HEK293 (cell line): ENCODE measurements around the gene PPARG.

ENCODE experiments used
- CTCF ChIA-PET: fragments of 350-600 bp; formaldehyde crosslinking; extraction: SDS; loops from one replicate; lab custom pipeline; 2021; ENCODE audit warnings: antibody characterized with exemption; lab: Yijun Ruan, JAX
- POLR2A ChIA-PET: fragments of 300-600 bp; formaldehyde crosslinking; extraction: SDS; loops from one replicate; lab custom pipeline; 2020; ENCODE audit warnings: antibody characterized with exemption, inconsistent platforms; lab: Yijun Ruan, JAX
- H3K27ac ChIP-seq: fragments of 200-500 bp; sonication (Bioruptor generic); 2 replicates; pipeline ENCODE4 v1.5.1; 2014; ENCODE audit warnings: low read depth, low read length, control low read depth, inconsistent platforms; ENCODE audit errors: extremely low read depth
- H3K36me3 ChIP-seq, 2 experiments: fragments of 200-500 bp in 1 of 2; sonication (Bioruptor generic) in 1 of 2; 1 replicate in 1 of 2; 2 replicates in 1 of 2; pipeline ENCODE4 v1.5.1; 2014 to 2017; ENCODE audit warnings: inconsistent platforms in 2 of 2, low read length in 2 of 2; ENCODE audit not compliant: control insufficient read depth in 2 of 2, insufficient read depth in 1 of 2
- H3K4me1 ChIP-seq: fragments of 200-500 bp; sonication (Bioruptor generic); 2 replicates; pipeline ENCODE4 v1.5.1; 2014; ENCODE audit warnings: mild to moderate bottlenecking, low read length, inconsistent platforms; ENCODE audit not compliant: control insufficient read depth, insufficient read depth
- H3K4me3 ChIP-seq: 2 replicates; pipeline ENCODE4 v1.5.1; 2011; ENCODE audit warnings: low read depth, mild to moderate bottlenecking, control low read depth, low read length, moderate library complexity
- H3K9me3 ChIP-seq: fragments of 200-500 bp; sonication (Bioruptor generic); 2 replicates; pipeline ENCODE4 v1.5.1; 2014; ENCODE audit warnings: low read depth, low read length, inconsistent platforms; ENCODE audit not compliant: control insufficient read depth, insufficient read depth
- GLI2 ChIP-seq: fragments of 450-650 bp; formaldehyde crosslinking; IDR thresholded peaks from 2 replicates; pipeline ENCODE4; 2017; ENCODE audit warnings: missing biosample characterization, missing genetic modification characterization, low read depth, borderline replicate concordance
- KLF10 ChIP-seq: fragments of 450-650 bp; IDR thresholded peaks from 2 replicates; pipeline ENCODE4 v1.5.1; 2018; ENCODE audit warnings: missing biosample characterization, mild to moderate bottlenecking, missing genetic modification characterization
- KLF17 ChIP-seq: fragments of 450-650 bp; formaldehyde crosslinking; IDR thresholded peaks from 2 replicates; pipeline ENCODE4 v1.5.1; 2016; ENCODE audit warnings: missing biosample characterization, missing genetic modification characterization
- KLF9 ChIP-seq: fragments of 450-650 bp; formaldehyde crosslinking; IDR thresholded peaks from 2 replicates; pipeline ENCODE4 v1.5.1; 2016; ENCODE audit warnings: missing biosample characterization, missing genetic modification characterization, low read depth
- MEIS1 ChIP-seq: sonication (generic); formaldehyde crosslinking; IDR thresholded peaks from 2 replicates; pipeline ENCODE4 v1.8.1; 2022; ENCODE audit warnings: missing genetic modification reagents, mild to moderate bottlenecking, borderline replicate concordance
- PRDM1 ChIP-seq: fragments of 450-650 bp; formaldehyde crosslinking; IDR thresholded peaks from 2 replicates; pipeline ENCODE4; 2016; ENCODE audit warnings: missing biosample characterization, missing genetic modification characterization
- SCRT2 ChIP-seq: fragments of 450-650 bp; formaldehyde crosslinking; IDR thresholded peaks from 2 replicates; pipeline ENCODE4 v1.5.1; 2016; ENCODE audit warnings: missing biosample characterization, missing genetic modification characterization
- SETDB1 ChIP-seq: IDR thresholded peaks from one replicate; pipeline ENCODE4 v1.6.1; 2017; ENCODE audit warnings: mild to moderate bottlenecking, low read length, moderate library complexity, mixed read lengths; ENCODE audit not compliant: insufficient read length
- YY1 ChIP-seq: fragments of 450-650 bp; formaldehyde crosslinking; IDR thresholded peaks from 2 replicates; pipeline ENCODE4 v1.5.1; 2018; ENCODE audit warnings: missing biosample characterization, missing genetic modification characterization
- ZFP37 ChIP-seq: fragments of 450-650 bp; formaldehyde crosslinking; IDR thresholded peaks from 2 replicates; pipeline ENCODE4 v1.5.1; 2016; ENCODE audit warnings: missing biosample characterization, missing genetic modification characterization
- ZNF114 ChIP-seq: fragments of 450-650 bp; formaldehyde crosslinking; IDR thresholded peaks from 2 replicates; pipeline ENCODE4 v1.5.0; 2017; ENCODE audit warnings: missing biosample characterization, missing genetic modification characterization
- ZNF214 ChIP-seq: fragments of 450-650 bp; formaldehyde crosslinking; IDR thresholded peaks from 2 replicates; pipeline ENCODE4 v1.5.1; 2017; ENCODE audit warnings: missing biosample characterization, mild to moderate bottlenecking, missing genetic modification characterization, borderline replicate concordance
- ZNF26 ChIP-seq: fragments of 450-650 bp; formaldehyde crosslinking; IDR thresholded peaks from 2 replicates; pipeline ENCODE4 v1.5.1; 2016; ENCODE audit warnings: missing biosample characterization, missing genetic modification characterization
- ZNF335 ChIP-seq: fragments of 450-650 bp; formaldehyde crosslinking; conservative IDR thresholded peaks from 2 replicates; pipeline ENCODE4 v1.5.1; 2016; ENCODE audit warnings: missing biosample characterization, missing genetic modification characterization
- ZNF530 ChIP-seq: fragments of 450-650 bp; formaldehyde crosslinking; IDR thresholded peaks from 2 replicates; pipeline ENCODE4 v1.5.1; 2016; ENCODE audit warnings: low read depth, missing biosample characterization, missing genetic modification characterization
- ZNF76 ChIP-seq: fragments of 450-650 bp; formaldehyde crosslinking; IDR thresholded peaks from 2 replicates; pipeline ENCODE4; 2016; ENCODE audit warnings: low read depth, missing biosample characterization, missing genetic modification characterization, borderline replicate concordance
- ZNF791 ChIP-seq: fragments of 450-650 bp; formaldehyde crosslinking; IDR thresholded peaks from 2 replicates; pipeline ENCODE4 v1.5.1; 2016; ENCODE audit warnings: missing biosample characterization, missing genetic modification characterization
- ZSCAN30 ChIP-seq: fragments of 450-650 bp; IDR thresholded peaks from 2 replicates; pipeline ENCODE4 v1.5.1; 2018; ENCODE audit warnings: missing biosample characterization, mild to moderate bottlenecking, missing genetic modification characterization, moderate library complexity
- TF ChIP-seq, protein P1 (sequence below): fragments of 450-650 bp; formaldehyde crosslinking; IDR thresholded peaks from 2 replicates; pipeline ENCODE4 v1.5.1; 2017; ENCODE audit warnings: missing biosample characterization, missing genetic modification characterization
- TF ChIP-seq, protein P2 (sequence below): IDR thresholded peaks from 2 replicates; pipeline ENCODE4 v1.6.1; 2011; ENCODE audit warnings: mild to moderate bottlenecking, low read depth, low read length, borderline replicate concordance
- TF ChIP-seq, protein P3 (sequence below): fragments of 450-650 bp; formaldehyde crosslinking; IDR thresholded peaks from 2 replicates; pipeline ENCODE4 v1.5.1; 2016; ENCODE audit warnings: missing biosample characterization, missing genetic modification characterization

Gene PPARG

DNA sequence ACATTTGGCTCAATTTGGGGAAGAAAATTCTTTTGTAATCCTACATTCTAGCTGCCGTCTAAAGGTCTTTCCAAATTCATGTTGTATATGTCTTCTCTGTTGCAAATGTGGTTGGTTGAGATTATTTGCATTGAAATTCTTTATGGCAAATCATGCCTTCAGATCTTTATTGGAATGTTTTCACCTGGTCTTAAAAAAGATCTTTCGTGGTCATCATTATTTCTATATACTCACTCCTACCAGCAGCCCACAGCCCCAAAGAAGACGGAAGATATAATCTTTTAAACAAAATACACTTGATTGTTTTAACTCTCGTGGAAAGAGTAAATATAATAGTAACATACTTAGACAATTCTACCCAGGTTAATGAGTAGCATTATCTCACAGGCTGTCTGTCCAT is 41.5 kb upstream of the PPARG start:
- H3K4me3 ChIP-seq = no peak overlapping the region
- no peaks in the 10 kb centered on the region for H3K4me1 ChIP-seq
- no peaks in the 10 kb centered on the region for H3K9me3 ChIP-seq
- CTCF ChIA-PET = no interaction called here
- H3K27ac ChIP-seq = no peak overlapping the region
- TF ChIP-seq SCRT2 (tag by site-specific recombination) (no peak), PRDM1 (tag by site-specific recombination) (no peak), ZNF335 (no peak), ZNF76 (tag by site-specific recombination) (no peak), KLF9 (no peak), KLF10 (tag by site-specific recombination) (no peak), ZFP37 (tag by site-specific recombination) (no peak)
- TF ChIP-seq, protein P1, sequence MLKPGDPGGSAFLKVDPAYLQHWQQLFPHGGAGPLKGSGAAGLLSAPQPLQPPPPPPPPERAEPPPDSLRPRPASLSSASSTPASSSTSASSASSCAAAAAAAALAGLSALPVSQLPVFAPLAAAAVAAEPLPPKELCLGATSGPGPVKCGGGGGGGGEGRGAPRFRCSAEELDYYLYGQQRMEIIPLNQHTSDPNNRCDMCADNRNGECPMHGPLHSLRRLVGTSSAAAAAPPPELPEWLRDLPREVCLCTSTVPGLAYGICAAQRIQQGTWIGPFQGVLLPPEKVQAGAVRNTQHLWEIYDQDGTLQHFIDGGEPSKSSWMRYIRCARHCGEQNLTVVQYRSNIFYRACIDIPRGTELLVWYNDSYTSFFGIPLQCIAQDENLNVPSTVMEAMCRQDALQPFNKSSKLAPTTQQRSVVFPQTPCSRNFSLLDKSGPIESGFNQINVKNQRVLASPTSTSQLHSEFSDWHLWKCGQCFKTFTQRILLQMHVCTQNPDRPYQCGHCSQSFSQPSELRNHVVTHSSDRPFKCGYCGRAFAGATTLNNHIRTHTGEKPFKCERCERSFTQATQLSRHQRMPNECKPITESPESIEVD (tag by site-specific recombination) = no peak
- TF ChIP-seq, protein P2, sequence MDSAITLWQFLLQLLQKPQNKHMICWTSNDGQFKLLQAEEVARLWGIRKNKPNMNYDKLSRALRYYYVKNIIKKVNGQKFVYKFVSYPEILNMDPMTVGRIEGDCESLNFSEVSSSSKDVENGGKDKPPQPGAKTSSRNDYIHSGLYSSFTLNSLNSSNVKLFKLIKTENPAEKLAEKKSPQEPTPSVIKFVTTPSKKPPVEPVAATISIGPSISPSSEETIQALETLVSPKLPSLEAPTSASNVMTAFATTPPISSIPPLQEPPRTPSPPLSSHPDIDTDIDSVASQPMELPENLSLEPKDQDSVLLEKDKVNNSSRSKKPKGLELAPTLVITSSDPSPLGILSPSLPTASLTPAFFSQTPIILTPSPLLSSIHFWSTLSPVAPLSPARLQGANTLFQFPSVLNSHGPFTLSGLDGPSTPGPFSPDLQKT = no peak
- H3K36me3 ChIP-seq = no peaks in the 10 kb centered on the region
- POLR2A ChIA-PET = no interaction called here

DNA sequence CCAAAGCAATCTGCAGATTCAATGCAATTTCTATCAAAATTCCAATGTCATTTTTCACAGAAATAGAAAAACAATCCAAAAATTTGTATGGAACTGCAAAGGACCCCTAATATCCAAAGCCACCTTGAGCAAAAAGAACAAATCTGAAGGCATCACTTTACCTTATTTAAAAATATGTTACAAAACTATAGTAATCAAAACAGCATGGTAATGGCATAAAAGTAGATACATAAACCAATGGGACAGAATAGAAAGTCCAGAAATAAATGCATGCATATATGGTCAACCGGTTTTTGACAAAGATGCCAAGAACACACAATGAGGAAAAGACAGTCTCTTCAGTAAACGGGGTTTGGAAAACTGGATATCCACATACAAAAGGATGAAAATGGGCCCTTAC is 39.4 kb upstream of the PPARG start:
- peak; percentile 32 for TF ChIP-seq SETDB1
- TF ChIP-seq, protein P3, sequence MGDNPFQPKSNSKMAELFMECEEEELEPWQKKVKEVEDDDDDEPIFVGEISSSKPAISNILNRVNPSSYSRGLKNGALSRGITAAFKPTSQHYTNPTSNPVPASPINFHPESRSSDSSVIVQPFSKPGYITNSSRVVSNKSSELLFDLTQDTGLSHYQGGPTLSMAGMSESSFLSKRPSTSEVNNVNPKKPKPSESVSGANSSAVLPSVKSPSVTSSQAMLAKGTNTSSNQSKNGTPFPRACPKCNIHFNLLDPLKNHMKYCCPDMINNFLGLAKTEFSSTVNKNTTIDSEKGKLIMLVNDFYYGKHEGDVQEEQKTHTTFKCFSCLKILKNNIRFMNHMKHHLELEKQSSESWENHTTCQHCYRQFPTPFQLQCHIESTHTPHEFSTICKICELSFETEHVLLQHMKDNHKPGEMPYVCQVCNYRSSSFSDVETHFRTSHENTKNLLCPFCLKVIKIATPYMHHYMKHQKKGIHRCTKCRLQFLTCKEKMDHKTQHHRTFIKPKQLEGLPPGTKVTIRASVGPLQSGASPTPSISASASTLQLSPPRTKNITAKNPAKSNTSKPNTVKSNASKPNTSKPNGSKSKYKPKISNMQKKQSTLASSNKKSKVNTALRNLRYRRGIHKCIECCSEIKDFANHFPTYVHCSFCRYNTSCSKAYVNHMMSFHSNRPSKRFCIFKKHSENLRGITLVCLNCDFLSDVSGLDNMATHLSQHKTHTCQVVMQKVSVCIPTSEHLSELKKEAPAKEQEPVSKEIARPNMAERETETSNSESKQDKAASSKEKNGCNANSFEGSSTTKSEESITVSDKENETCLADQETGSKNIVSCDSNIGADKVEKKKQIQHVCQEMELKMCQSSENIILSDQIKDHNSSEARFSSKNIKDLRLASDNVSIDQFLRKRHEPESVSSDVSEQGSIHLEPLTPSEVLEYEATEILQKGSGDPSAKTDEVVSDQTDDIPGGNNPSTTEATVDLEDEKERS = peak; percentile 60; the same call in 1 of the 2 replicates
- TF ChIP-seq YY1 = no peak
- Histone ChIP-seq H3K4me3 (no peak overlapping the region), H3K36me3 (no peaks in the 10 kb centered on the region), H3K27ac (no peak overlapping the region), H3K4me1 (no peaks in the 10 kb centered on the region), H3K9me3 (no peaks in the 10 kb centered on the region)
- ChIA-PET CTCF (no interaction called here), POLR2A (no interaction called here)

GRCh38 chr3:12252889-12253288 is 36.0 kb upstream of the PPARG start:
- TF ChIP-seq MEIS1 (CRISPR knock-in tag) (no peak), KLF17 (tag by site-specific recombination) (no peak), ZNF791 (tag by site-specific recombination) (no peak), ZNF214 (tag by site-specific recombination) (no peak), ZNF530 (no peak), ZNF26 (tag by site-specific recombination) (no peak), GLI2 (no peak), ZNF114 (no peak), ZSCAN30 (no peak)
- Histone ChIP-seq H3K27ac (no peak overlapping the region), H3K4me1 (no peaks in the 10 kb centered on the region), H3K4me3 (no peak overlapping the region), H3K9me3 (no peaks in the 10 kb centered on the region), H3K36me3 (no peaks in the 10 kb centered on the region)
- CTCF ChIA-PET = interaction anchor here (0.5 kb wide), 1 partner anchor 21 kb away, joined by 3 read pairs; no protein-coding TSS in a partner anchor
- POLR2A ChIA-PET = no interaction called here
